ENCODE data around the gene FBXO48.

Gene FBXO48

GRCh38 chr2:68426848-68427579, 40.1 kb downstream of the FBXO48 start (continued):
- TF ChIP-seq ZSCAN18 (tag by site-specific recombination; IDR thresholded peaks at IDR 0.05) (no peak), ZNF837 (tag by site-specific recombination; IDR thresholded peaks at IDR 0.05) (no peak), ZNF473 (tag by site-specific recombination; IDR thresholded peaks at IDR 0.05) (no peak)

- POLR2A ChIA-PET, result no interaction called here
- Histone ChIP-seq H3K4me3 (ENCODE audit: low read depth, low read length) (no peak overlapping the region), H3K9me3 (ENCODE audit: control insufficient read depth, insufficient read depth, low read depth, low read length) (no peaks in the 10 kb centered on the region), H3K36me3 (ENCODE audit: control insufficient read depth in 2 of 2, insufficient read depth in 1 of 2, low read length in 2 of 2) (no peaks in the 10 kb centered on the region), H3K4me1 (ENCODE audit: control insufficient read depth, insufficient read depth, low read length) (no peaks in the 10 kb centered on the region), H3K27ac (ENCODE audit: extremely low read depth, low read depth, low read length) (no peak overlapping the region)
- CTCF ChIA-PET, result interaction anchor here (0.8 to 2.1 kb wide), 2 partner anchors 13 to 15 kb away, joined by 3 to 14 read pairs; no protein-coding TSS in a partner anchor
- TF ChIP-seq ZNF426 (tag by site-specific recombination; IDR thresholded peaks at IDR 0.05), result no peak
- TF ChIP-seq ZBTB7A (tag by site-specific recombination; IDR thresholded peaks at IDR 0.05; ENCODE audit: low read depth), result no peak
- TF ChIP-seq OSR2 (tag by site-specific recombination; IDR thresholded peaks at IDR 0.05), result no peak
- no peak for TF ChIP-seq ZNF544 (tag by site-specific recombination; IDR thresholded peaks at IDR 0.05)
- no peak for TF ChIP-seq TRIM28 (IDR thresholded peaks at IDR 0.05; ENCODE audit: borderline replicate concordance, low read length)
- no peak for TF ChIP-seq ZNF146 (tag by site-specific recombination; IDR thresholded peaks at IDR 0.05)
- no peak for TF ChIP-seq ZNF621 (tag by site-specific recombination; IDR thresholded peaks at IDR 0.05)
- TF ChIP-seq ZNF658 (tag by site-specific recombination; IDR thresholded peaks at IDR 0.05), result no peak
- no peak for TF ChIP-seq SCRT2 (tag by site-specific recombination; IDR thresholded peaks at IDR 0.05)
Observed at GRCh38 chr2:68426446-68426845, 40.6 kb downstream of the FBXO48 start.

GRCh38 chr2:68425503-68425902, 41.6 kb downstream of the FBXO48 start:
- Histone ChIP-seq H3K4me1 (ENCODE audit: control insufficient read depth, insufficient read depth, low read length) (no peaks in the 10 kb centered on the region), H3K4me3 (ENCODE audit: low read depth, low read length) (no peak overlapping the region), H3K9me3 (ENCODE audit: control insufficient read depth, insufficient read depth, low read depth, low read length) (no peaks in the 10 kb centered on the region), H3K36me3 (ENCODE audit: control insufficient read depth in 2 of 2, insufficient read depth in 1 of 2, low read length in 2 of 2) (no peaks in the 10 kb centered on the region), H3K27ac (ENCODE audit: extremely low read depth, low read depth, low read length) (no peak overlapping the region)
- CTCF ChIA-PET, result interaction anchor here (0.5 to 2.1 kb wide), 2 partner anchors 16 to 228 kb away, joined by 3 to 14 read pairs; no protein-coding TSS in a partner anchor
- POLR2A ChIA-PET, result no interaction called here
- TF ChIP-seq ZNF654 (tag by site-specific recombination; IDR thresholded peaks at IDR 0.05; ENCODE audit: low read depth) (no peak), ZNF366 (tag by site-specific recombination; conservative IDR thresholded peaks at IDR 0.05) (no peak), PRDM6 (tag by site-specific recombination; IDR thresholded peaks at IDR 0.05) (no peak), PRDM4 (tag by site-specific recombination; IDR thresholded peaks at IDR 0.05) (no peak), PRDM1 (tag by site-specific recombination; IDR thresholded peaks at IDR 0.05) (no peak), ZNF558 (tag by site-specific recombination; IDR thresholded peaks at IDR 0.05) (no peak), ZNF768 (tag by site-specific recombination; IDR thresholded peaks at IDR 0.05) (no peak), ZNF169 (tag by site-specific recombination; IDR thresholded peaks at IDR 0.05) (no peak)

All from HEK293 (cell line).